ENCODE measurements around the gene HMGB4. TPM values are rescaled to one million over a fixed set of nuclear protein-coding genes. Genes with fewer than 3 reads are reported as not detected.

Gene HMGB4
- total and polyA plus RNA-seq, 9 of the 15 experiments (the other 6 are each of a cell fraction or from before 2014, with no cell fraction given) = not detected

DNA sequence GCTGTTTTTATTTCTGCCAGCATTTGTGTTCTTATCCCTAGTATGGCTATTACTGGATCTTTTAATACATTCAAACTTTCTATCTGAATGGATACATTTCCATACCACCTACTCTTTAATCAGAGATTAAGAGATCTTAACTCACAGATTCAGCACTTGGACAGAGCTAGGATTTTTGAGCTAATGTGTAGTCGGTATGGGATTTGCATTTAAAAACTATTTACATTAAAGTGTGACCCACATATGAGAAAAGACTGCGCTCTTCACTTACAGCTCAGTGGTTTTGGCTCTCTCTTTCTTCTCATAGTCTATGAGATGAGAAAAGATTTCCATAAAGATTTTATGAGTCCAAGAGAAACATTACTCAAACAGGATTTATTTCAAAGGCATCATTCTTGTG is 16.4 kb downstream of the HMGB4 start:
- DNase-seq (ENCODE audit: extremely low read depth in 1 of 4, low spot score in 3 of 4) (no peak), ATAC-seq (no peak), FAIRE-seq (no peak)
- Histone ChIP-seq H3K9me1 (ENCODE audit: control insufficient read depth, insufficient read depth, low read length) (no peaks in the 10 kb centered on the region), H3K79me2 (ENCODE audit: control insufficient read depth, insufficient read depth, low read length) (no peaks in the 10 kb centered on the region), H3K4me1 (replicated peaks in 1 of 2; ENCODE audit: control insufficient read depth in 2 of 2, insufficient read depth in 2 of 2, low read length in 2 of 2) (no peaks in the 10 kb centered on the region), H3K36me3 (ENCODE audit: control insufficient read depth, insufficient read depth, low read length) (no peaks in the 10 kb centered on the region), H2AFZ (ENCODE audit: low read depth, low read length) (no peak overlapping the region), H4K20me1 (replicated peaks; ENCODE audit: control insufficient read depth, insufficient read depth, low read length) (no peaks in the 10 kb centered on the region), H3K4me2 (ENCODE audit: insufficient read depth, low read length) (no peak overlapping the region), H3K4me3 (no peak overlapping the region), H3K9me3 (replicated peaks; ENCODE audit: control insufficient read depth, insufficient read depth, low read depth, low read length) (no peaks in the 10 kb centered on the region; the same call in 1 of the 2 replicates), H3K9ac (ENCODE audit: insufficient read depth in 1 of 2, low read depth in 2 of 2, low read length in 2 of 2) (no peak overlapping the region), H3K27me3 (ENCODE audit: control insufficient read depth in 2 of 2, insufficient read depth in 2 of 2, low read length in 2 of 2) (no peaks in the 10 kb centered on the region), H3K27ac (ENCODE audit: extremely low read depth, low read depth, low read length) (no peak overlapping the region)
- no TSS peak for BruUV-seq (replicated peaks)
- TF ChIP-seq, protein P1, sequence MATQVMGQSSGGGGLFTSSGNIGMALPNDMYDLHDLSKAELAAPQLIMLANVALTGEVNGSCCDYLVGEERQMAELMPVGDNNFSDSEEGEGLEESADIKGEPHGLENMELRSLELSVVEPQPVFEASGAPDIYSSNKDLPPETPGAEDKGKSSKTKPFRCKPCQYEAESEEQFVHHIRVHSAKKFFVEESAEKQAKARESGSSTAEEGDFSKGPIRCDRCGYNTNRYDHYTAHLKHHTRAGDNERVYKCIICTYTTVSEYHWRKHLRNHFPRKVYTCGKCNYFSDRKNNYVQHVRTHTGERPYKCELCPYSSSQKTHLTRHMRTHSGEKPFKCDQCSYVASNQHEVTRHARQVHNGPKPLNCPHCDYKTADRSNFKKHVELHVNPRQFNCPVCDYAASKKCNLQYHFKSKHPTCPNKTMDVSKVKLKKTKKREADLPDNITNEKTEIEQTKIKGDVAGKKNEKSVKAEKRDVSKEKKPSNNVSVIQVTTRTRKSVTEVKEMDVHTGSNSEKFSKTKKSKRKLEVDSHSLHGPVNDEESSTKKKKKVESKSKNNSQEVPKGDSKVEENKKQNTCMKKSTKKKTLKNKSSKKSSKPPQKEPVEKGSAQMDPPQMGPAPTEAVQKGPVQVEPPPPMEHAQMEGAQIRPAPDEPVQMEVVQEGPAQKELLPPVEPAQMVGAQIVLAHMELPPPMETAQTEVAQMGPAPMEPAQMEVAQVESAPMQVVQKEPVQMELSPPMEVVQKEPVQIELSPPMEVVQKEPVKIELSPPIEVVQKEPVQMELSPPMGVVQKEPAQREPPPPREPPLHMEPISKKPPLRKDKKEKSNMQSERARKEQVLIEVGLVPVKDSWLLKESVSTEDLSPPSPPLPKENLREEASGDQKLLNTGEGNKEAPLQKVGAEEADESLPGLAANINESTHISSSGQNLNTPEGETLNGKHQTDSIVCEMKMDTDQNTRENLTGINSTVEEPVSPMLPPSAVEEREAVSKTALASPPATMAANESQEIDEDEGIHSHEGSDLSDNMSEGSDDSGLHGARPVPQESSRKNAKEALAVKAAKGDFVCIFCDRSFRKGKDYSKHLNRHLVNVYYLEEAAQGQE (IDR thresholded peaks at IDR 0.05; ENCODE audit: borderline replicate concordance) = peak; percentile 66
- TF ChIP-seq, protein P1 (CRISPR knock-in tag; IDR thresholded peaks at IDR 0.05; ENCODE audit: low read depth) = no peak
- no peak for TF ChIP-seq XRCC3 (IDR thresholded peaks at IDR 0.05)
- intact Hi-C loops (cut with micrococcal nuclease) (no loop called here), in situ Hi-C loops (cut with MboI) (no loop called here)
- 0% methylated on average over 2 of the region's 2 CpGs for WGBS (ENCODE audit: insufficient coverage, low coverage, missing lambda C conversion rate)
- ChIA-PET CTCF (ENCODE audit: low intra/inter-chr PET ratio) (no interaction called here), POLR2A (no interaction called here)

Measured in K562 (cell line).